HepG2 (cell line): ENCODE measurements around the gene TCF3. TPM values are rescaled to one million over a fixed set of nuclear protein-coding genes. Genes with fewer than 3 reads are reported as not detected.

ENCODE experiments used
- BHLHE40 ChIP-seq: IDR thresholded peaks from 2 replicates; pipeline ENCODE4 v1.6.1; 2011; ENCODE audit warnings: low read length, improper control_type of control experiment
- HMG20B ChIP-seq: conservative IDR thresholded peaks from 2 replicates; pipeline ENCODE4 v1.6.1; 2016; ENCODE audit warnings: missing genetic modification reagents, missing compliant biosample characterization
- HNRNPK ChIP-seq: fragments of 200-400 bp; formaldehyde crosslinking; IDR thresholded peaks from 2 replicates; pipeline ENCODE4 v1.6.1; 2018; ENCODE audit warnings: low read length, low read depth, moderate library complexity, mild to moderate bottlenecking; ENCODE audit not compliant: poor library complexity, severe bottlenecking
- KLF16 ChIP-seq, 2 experiments: sonication (generic) in 1 of 2; formaldehyde crosslinking in 1 of 2; IDR thresholded peaks; 2 replicates each; pipeline versions ENCODE4 v1.6.1 to v1.8.0; 2016 to 2023; ENCODE audit warnings: missing genetic modification reagents in 2 of 2, missing compliant biosample characterization in 1 of 2
- KMT2B ChIP-seq: IDR thresholded peaks from 2 replicates; pipeline ENCODE4 v1.6.1; 2016; ENCODE audit warnings: missing genetic modification reagents, missing compliant biosample characterization
- MYC ChIP-seq: sonication (generic); formaldehyde crosslinking; IDR thresholded peaks from 2 replicates; pipeline ENCODE4 v1.9.0; 2021; ENCODE audit warnings: missing genetic modification reagents, borderline replicate concordance
- PHB2 ChIP-seq: fragments of 450-650 bp; IDR thresholded peaks from 2 replicates; pipeline ENCODE4 v1.6.1; 2018; ENCODE audit not compliant: partially characterized antibody
- PRMT3 ChIP-seq: sonication (generic); formaldehyde crosslinking; IDR thresholded peaks from 2 replicates; pipeline ENCODE4 v1.8.1; 2022; ENCODE audit warnings: low read depth, mild to moderate bottlenecking, moderate library complexity, missing genetic modification reagents, borderline replicate concordance
- RBM22 ChIP-seq: fragments of 200-400 bp; formaldehyde crosslinking; optimal IDR thresholded peaks from 2 replicates; pipeline ENCODE3; 2017; ENCODE audit warnings: mild to moderate bottlenecking, low read length, moderate library complexity
- REL ChIP-seq: sonication (generic); formaldehyde crosslinking; conservative IDR thresholded peaks from 2 replicates; pipeline ENCODE4 v1.8.0; 2022; ENCODE audit warnings: mild to moderate bottlenecking, missing genetic modification reagents, moderate library complexity
- RXRB ChIP-seq: IDR thresholded peaks from 2 replicates; pipeline ENCODE4 v1.6.1; 2016; ENCODE audit warnings: borderline replicate concordance, missing genetic modification reagents, missing compliant biosample characterization
- SNAI1 ChIP-seq: sonication (generic); formaldehyde crosslinking; IDR thresholded peaks from 2 replicates; pipeline ENCODE4 v1.5.0; 2020; ENCODE audit warnings: mild to moderate bottlenecking, missing genetic modification reagents, borderline replicate concordance
- STAG1 ChIP-seq: sonication (generic); formaldehyde crosslinking; IDR thresholded peaks from 2 replicates; pipeline ENCODE4 v1.4.0; 2020; ENCODE audit warnings: missing genetic modification reagents
- TFDP2 ChIP-seq: sonication (generic); formaldehyde crosslinking; IDR thresholded peaks from 2 replicates; pipeline ENCODE4 v1.4.0; 2020; ENCODE audit warnings: missing genetic modification reagents
- TOPORS ChIP-seq: sonication (generic); formaldehyde crosslinking; IDR thresholded peaks from 2 replicates; pipeline ENCODE4 v1.8.0; 2023; ENCODE audit warnings: mild to moderate bottlenecking, missing genetic modification reagents
- ZBTB44 ChIP-seq: sonication (generic); formaldehyde crosslinking; IDR thresholded peaks from 2 replicates; pipeline ENCODE4 v1.4.0; 2020; ENCODE audit warnings: missing genetic modification reagents
- ZFAT ChIP-seq: sonication (generic); formaldehyde crosslinking; conservative IDR thresholded peaks from 2 replicates; pipeline ENCODE4 v1.8.1; 2023; ENCODE audit warnings: missing genetic modification reagents, inconsistent platforms
- ZFP37 ChIP-seq: sonication (generic); formaldehyde crosslinking; IDR thresholded peaks from 2 replicates; pipeline ENCODE4 v1.4.0; 2020; ENCODE audit warnings: missing genetic modification reagents, borderline replicate concordance
- ZGPAT ChIP-seq: IDR thresholded peaks from 2 replicates; pipeline ENCODE4 v1.6.1; 2016; ENCODE audit warnings: mild to moderate bottlenecking
- ZNF841 ChIP-seq: sonication (generic); formaldehyde crosslinking; IDR thresholded peaks from 2 replicates; pipeline ENCODE4 v1.8.1; 2023; ENCODE audit warnings: missing genetic modification reagents, borderline replicate concordance
- polyA plus RNA-seq, 8 experiments: library from polyadenylated mRNA; depleted of rRNA in 3 of 8; stranded (reverse) in 7 of 8; unstranded in 1 of 8; fragments of >200 nt; fragmentation: Illumina TruSeq in 4 of 8; extraction: Trizol in 4 of 8; gene quantifications; 2 replicates each; pipeline versions ENCODE4 v1.2.1 to v1.2.3, GENCODE V29; 2011 to 2016; ENCODE audit warnings: low read depth in 4 of 8, missing spikeins in 1 of 8, mixed read lengths in 1 of 8; ENCODE audit not compliant: insufficient read depth in 1 of 8
- total RNA-seq, 5 experiments: library from RNA; depleted of rRNA; stranded (reverse); fragments of >200 nt; fragmentation: Illumina TruSeq; extraction: Trizol; gene quantifications; 2 replicates each; pipeline ENCODE4 v1.2.3, GENCODE V29; 2016; ENCODE audit warnings: low read depth in 1 of 5

The TCF3 gene
- total and polyA plus RNA-seq, 2 of the 13 experiments (the other 11 are each of a cell fraction or from before 2014, with no cell fraction given), result 51.4 to 53.2 TPM

- TF ChIP-seq TFDP2 (peak; percentile 66), KLF16 (CRISPR knock-in tag; IDR thresholded peaks at IDR 0.05) (peak in 1 of 2 experiments; percentile 77; a peak in 2 of 4 replicates), RXRB (CRISPR knock-in tag) (0 out of 2 replicates have a peak, but pooled peaks have one; percentile 22), PHB2 (no peak), RBM22 (no peak), ZNF841 (CRISPR knock-in tag) (no peak), KMT2B (CRISPR knock-in tag) (peak; percentile 81), SNAI1 (CRISPR knock-in tag) (no peak), BHLHE40 (peak; percentile 63), REL (no peak), ZGPAT (peak; percentile 93), ZFAT (no peak), TOPORS (CRISPR knock-in tag) (no peak), MYC (CRISPR knock-in tag) (peak; percentile 71; the same call in 1 of the 2 replicates), ZFP37 (no peak), PRMT3 (CRISPR knock-in tag) (no peak), STAG1 (CRISPR knock-in tag) (no peak), HMG20B (CRISPR knock-in tag) (no peak), ZBTB44 (CRISPR knock-in tag) (no peak), HNRNPK (peak; percentile 10)
Observed at GRCh38 chr19:1652471-1653299, at the start of gene TCF3 (continued).
